Astrocyte of the spinal cord (primary cell): Measurements from ENCODE around the gene RADX.

Source experiments
- DNase-seq: peaks from one replicate; pipeline ENCODE4 v3.0.0; 2011; ENCODE audit warnings: low read depth, low spot score
- H3K4me3 ChIP-seq: 2 replicates; pipeline ENCODE4 v1.5.1; 2011; ENCODE audit warnings: low read depth, mild to moderate bottlenecking, low read length, moderate library complexity
- in situ Hi-C: cut with HindIII; loops from 2 replicates; pipeline ENCODE4 v1.10.0; 2017; ENCODE audit warnings: low sequenced_read_pairs
- TF ChIP-seq, protein P1 (sequence below): IDR thresholded peaks from 2 replicates; pipeline ENCODE4 v1.5.1; 2012; ENCODE audit warnings: low read depth, mild to moderate bottlenecking, low read length, inconsistent platforms

The RADX gene

DNA sequence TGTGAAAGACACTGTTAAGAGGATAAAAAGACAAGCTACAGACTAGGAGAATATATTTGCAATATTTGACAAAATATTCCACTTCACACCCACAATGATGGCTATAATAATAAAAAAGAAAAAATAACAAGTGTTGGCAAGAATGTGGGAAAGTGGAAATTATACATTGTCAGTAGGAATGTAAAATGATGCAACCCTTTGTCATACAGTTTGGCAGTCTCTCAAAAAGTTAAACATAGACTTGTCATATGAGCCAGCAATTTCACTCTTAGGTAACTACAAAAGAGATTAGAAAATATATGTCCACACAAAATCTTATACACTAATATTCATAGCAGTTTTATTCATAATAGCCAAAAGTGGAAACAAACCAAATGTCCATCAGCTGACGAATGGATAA, 5.2 kb upstream of the RADX start:
- no peak for DNase-seq
- TF ChIP-seq, protein P1, sequence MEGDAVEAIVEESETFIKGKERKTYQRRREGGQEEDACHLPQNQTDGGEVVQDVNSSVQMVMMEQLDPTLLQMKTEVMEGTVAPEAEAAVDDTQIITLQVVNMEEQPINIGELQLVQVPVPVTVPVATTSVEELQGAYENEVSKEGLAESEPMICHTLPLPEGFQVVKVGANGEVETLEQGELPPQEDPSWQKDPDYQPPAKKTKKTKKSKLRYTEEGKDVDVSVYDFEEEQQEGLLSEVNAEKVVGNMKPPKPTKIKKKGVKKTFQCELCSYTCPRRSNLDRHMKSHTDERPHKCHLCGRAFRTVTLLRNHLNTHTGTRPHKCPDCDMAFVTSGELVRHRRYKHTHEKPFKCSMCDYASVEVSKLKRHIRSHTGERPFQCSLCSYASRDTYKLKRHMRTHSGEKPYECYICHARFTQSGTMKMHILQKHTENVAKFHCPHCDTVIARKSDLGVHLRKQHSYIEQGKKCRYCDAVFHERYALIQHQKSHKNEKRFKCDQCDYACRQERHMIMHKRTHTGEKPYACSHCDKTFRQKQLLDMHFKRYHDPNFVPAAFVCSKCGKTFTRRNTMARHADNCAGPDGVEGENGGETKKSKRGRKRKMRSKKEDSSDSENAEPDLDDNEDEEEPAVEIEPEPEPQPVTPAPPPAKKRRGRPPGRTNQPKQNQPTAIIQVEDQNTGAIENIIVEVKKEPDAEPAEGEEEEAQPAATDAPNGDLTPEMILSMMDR, result no peak
- H3K4me3 ChIP-seq, result no peak overlapping the region
- in situ Hi-C loops, result no loop called here

DNA sequence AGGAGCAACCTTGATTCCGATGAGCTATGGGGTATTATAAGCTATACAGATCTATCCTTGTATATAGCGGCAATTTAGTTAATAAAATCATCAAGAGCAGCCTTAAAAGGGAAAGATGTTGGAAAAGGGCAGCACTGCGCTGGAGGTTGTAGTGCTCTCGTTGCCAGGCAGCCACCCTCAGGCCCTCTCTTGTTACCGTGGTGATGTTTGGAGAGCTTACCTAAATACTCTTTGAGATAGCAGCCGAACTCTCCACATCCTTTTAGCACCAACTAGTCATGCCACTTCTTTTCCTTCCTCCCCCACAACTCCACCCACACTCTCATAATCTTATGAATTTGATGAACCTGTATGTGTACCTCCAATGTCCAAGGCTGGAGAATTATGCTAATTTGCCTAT, 3.8 kb upstream of the RADX start:
- in situ Hi-C loops, result no loop called here
- TF ChIP-seq, protein P1, result no peak
- no peak overlapping the region for H3K4me3 ChIP-seq
- DNase-seq, result no peak

DNA sequence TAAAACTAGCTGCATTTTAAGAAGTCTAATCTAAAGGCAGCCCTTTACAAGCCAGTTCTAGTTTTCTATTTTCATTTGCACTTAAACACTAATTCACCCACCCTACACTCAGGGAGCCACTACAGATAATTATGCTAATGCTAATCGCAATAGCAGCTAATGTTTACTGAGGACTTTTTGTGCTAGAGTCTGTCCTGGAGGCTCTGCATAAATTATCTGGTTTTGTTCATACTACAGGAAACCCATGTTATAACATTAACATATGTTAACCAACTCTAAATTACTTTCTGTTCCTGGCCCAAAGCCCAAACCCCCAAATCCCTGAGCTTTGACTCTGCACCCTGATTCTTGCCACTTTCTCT, 480 bp upstream of the RADX start:
- TF ChIP-seq, protein P1, result no peak
- DNase-seq, result no peak
- in situ Hi-C loops, result no loop called here
- peak overlapping the region; percentile 61 for H3K4me3 ChIP-seq

DNA sequence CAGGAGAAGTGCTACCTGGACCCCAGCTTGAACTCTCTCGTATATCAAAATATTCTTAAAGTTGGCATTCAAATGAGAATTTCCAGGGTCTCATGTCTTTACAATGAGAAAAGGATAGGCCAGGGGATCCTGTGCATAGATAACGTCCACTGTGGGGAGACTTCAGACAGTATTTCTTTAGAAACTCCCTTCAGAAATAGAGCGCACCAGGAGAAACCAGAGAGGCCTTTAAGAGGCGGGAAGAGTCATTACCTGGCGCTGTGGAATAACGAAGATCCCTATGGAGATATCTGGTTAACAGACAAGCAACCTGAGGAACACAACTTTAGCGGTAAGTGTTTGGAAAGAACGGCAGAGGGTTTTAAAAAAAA, 600 bp downstream of the RADX start:
- DNase-seq, result peak; percentile 12
- TF ChIP-seq, protein P1, result no peak
- peak overlapping the region; percentile 61 for H3K4me3 ChIP-seq
- in situ Hi-C loops, result no loop called here

DNA sequence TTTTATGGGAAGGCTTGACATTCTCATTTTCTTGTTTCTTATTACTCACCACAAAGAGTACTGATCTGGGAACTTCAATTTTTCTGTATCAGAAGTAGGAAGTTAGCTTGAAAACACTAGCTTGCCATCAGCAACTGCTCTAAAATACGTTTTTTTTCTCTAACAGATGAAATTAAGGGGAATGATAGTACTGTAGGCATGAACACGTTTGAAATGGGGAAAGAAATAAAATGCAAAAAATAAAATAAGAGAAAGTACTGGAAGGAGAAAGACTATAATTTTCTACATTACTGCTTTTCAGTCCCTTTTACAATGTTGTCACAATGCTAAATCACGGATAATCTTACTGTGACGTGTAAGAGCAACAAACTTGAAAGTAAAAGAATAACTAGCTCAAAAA, 1.5 kb downstream of the RADX start:
- DNase-seq, result no peak
- in situ Hi-C loops, result no loop called here
- TF ChIP-seq, protein P1, result no peak
- peak overlapping the region; percentile 61 for H3K4me3 ChIP-seq

DNA sequence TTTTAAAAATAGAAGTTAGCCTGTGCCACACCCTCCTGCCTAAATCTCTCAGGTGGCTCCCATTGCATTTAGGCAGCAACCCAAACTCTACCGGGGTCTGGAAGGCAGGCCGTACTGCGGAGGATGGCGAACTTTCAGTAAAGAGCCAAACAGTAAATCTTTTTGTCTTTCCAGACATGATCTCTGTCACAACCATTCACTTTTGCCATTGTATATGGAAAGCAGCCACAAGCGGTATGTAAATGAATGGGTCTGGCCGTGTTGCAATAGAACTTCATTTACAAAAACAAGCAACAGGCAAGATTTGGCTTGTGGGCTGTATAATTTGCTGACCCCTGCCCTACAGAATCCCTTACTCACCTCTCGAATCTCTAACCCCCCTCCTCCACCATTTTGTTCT, 3.3 kb downstream of the RADX start:
- no peak for DNase-seq
- H3K4me3 ChIP-seq, result no peak overlapping the region
- in situ Hi-C loops, result no loop called here
- TF ChIP-seq, protein P1, result no peak

DNA sequence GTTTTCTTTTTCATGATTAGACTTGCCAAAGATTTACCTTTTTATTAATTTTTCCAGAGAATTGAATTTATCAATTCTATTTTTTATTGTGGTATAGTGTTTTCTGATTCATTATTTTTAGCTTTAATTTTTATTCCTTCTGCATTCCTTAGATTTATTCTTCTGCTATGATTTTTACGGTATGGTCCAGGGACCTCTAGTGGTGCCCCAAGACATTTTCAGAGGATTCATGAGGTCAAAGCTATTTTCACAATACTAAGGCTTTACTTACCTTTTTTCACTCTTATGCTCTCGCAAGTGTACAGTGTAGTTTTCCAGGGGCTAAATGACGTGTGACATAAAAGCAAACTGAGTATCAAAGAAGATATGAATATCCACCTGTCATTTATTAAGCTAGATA, 8.0 kb downstream of the RADX start:
- DNase-seq, result peak; percentile 3
- H3K4me3 ChIP-seq, result no peak overlapping the region
- TF ChIP-seq, protein P1, result peak; percentile 50
- in situ Hi-C loops, result no loop called here
